HG03196 (cell line): ENCODE results near the gene NEK9.
"Not testable (repeated sequence)": the region's sequence is repeated elsewhere in the genome, so short reads cannot be mapped to it uniquely, and the experiment has no call there.

Source experiments
- ATAC-seq: cut with Tn5 transposase; IDR thresholded peaks from one replicate; pipeline ENCODE4 v1.9.1; 2021; ENCODE audit not compliant: unreplicated experiment

Gene NEK9

GRCh38 chr14:75147423-75148071, 20.7 kb upstream of the NEK9 start:
- no peak for ATAC-seq

DNA sequence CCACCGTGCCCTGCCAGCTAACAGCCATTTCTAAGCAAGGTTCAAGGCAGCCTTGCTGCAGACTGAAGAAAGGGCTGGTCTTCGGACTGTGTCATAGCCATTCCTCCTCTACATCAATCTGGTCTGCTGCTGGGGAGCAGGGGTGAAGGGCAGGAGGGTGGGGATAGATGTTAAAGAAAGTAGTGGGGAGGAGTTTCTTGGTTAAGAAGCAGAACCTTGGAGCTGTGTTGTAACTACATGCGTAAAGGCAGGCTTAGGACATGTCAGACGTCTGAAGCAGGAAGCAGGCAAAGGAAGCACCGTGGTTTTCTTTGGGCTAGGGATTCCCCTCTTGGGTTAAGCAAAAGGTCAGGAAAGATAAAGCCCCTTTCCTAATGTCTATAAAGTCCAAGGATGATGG, 18.1 kb upstream of the NEK9 start:
- no peak for ATAC-seq

DNA sequence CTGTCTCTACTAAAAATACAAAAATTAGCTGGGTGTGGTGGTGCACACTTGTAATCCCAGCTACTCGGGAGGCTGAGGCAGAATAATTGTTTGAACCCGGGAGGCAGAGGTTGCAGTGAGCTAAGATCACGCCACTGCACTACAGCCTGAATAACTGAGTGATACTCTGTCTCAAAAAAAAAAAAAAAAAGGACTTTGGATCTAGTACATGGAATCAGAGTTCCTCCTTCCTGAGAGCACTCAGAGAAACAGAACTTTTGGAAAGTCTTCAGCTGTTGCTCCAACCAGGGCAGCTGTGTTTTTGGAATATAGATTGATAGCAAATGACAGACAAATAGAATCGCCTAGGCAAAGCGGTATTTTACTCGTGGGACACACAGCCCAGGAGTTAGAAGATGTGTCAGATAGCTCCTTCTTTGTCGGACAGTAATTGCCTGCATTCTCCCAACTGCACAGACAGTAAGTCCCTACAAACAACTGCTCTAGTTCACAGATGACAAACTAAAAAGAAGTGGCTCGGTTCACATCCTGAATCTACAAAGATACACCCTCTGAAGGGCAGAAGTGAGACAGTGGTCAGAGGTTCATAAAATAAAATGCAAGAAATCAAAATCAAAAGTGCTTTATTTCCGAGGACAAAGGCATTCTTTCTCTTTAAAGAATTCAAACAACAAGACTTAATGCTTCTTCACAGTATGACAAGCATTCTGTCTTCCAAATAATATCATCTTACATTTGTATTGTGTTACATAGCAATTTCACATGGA, 17.1 kb upstream of the NEK9 start:
- no peak for ATAC-seq

GRCh38 chr14:75142494-75142893, 15.6 kb upstream of the NEK9 start:
- no peak for ATAC-seq

- ATAC-seq: no peak
These were observed 15.1 kb upstream of the NEK9 start for GRCh38 chr14:75141967-75142366.

- no peak for ATAC-seq
These were observed 14.2 kb upstream of the NEK9 start for GRCh38 chr14:75141062-75141461.

- ATAC-seq: no peak
These were observed 13.8 kb upstream of the NEK9 start for GRCh38 chr14:75140620-75141019.

DNA sequence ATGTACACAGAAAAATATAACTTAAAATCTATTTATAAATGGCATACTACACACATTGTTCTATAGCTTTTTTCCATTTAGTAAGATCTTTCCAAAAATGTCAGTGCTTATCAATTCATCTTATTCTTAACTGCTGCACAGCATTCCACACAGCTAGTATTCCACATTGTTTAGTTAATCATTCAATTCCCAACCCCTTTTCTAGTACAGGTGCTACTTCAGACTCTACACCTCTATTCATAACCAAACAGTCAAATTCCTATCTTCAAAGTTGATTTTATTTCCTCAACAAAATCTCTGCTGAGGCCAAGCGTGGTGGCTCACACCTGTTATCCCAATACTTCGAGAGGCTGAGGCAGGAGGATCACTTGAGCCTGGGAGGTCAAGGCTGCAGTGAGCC, 12.3 kb upstream of the NEK9 start:
- ATAC-seq: no peak

- ATAC-seq: no peak
These were observed 11.6 kb upstream of the NEK9 start for GRCh38 chr14:75138492-75138891.

- no peak for ATAC-seq
These were observed 7.8 kb upstream of the NEK9 start for GRCh38 chr14:75134644-75135043.

DNA sequence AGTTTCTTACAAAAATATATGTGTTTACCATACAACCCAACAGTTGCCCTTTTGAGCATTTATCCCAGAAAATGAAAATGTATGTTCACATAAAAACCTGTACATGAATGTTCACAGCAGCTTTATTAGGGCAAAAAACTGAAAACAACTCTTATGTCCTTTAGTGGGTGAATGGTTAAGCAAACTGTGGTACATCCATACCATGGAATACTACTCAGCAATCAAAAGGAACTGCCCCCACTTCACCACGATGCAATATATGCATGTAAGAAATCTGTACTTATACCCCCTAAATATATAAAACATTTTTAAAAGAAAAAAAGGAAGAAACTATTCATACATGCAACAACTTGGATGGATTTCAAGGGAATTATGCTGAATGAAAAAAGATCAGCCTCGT, 6.7 kb upstream of the NEK9 start:
- no peak for ATAC-seq

GRCh38 chr14:75132382-75133086, 5.7 kb upstream of the NEK9 start:
- ATAC-seq: no peak

DNA sequence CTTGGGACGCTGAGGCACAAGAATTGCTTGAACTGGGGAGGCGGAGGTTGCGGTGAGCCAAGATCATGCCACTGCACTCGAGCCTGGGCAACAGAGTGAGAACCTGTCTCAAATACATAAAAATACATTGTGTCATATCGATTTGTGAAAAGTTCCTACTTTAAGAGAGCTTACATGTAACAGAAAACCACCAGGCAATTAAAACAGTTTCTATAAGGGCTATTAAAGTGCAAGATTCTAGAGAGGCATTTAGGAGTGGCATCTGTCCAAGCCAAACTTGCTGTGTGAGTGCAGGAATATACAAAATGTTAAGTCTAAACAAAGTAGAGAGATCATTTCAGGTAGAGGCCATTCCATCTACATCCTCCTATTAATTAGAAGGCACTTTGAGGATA, 1.7 kb upstream of the NEK9 start:
- ATAC-seq: no peak

- no peak for ATAC-seq
These were observed 1.2 kb upstream of the NEK9 start for GRCh38 chr14:75127903-75128595.

DNA sequence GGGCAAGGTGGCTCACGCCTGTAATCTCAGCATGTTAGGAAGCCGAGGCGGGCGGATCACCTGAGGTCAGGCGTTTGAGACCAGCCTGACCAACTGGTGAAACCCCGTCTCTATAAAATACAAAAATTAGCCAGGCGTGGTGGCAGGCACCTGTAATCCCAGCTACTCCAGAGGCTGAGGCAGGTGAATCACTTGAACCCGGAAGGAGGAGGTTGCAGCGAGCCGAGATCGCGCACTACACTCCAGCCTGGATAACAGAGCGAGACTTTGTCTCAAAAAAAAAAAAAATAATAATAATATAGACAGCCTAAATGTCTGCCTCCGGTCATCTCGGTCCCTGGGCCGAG, 599 bp upstream of the NEK9 start:
- ATAC-seq: not testable (repeated sequence)

DNA sequence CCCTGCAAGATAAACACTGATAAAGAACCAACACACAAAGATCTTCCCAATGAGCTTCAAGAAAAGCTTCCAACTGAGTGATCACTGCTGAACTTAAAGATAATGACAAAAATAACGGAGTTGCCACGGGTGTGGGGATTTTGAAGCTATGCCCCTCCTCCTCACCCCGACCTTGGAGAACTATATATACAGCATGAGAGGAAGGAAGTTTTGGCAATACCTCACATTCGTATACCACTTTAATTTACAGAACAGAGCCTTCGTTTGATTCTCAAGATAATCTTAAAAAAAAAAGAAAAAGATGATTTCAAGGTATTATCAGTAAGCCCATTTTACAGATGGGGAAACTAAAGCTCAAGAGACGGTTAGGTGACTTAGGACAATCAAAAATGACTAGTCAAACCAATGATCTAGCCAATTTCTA, 715 bp downstream of the NEK9 start:
- no peak for ATAC-seq

- no peak for ATAC-seq
These were observed 1.2 kb downstream of the NEK9 start for GRCh38 chr14:75125617-75126016.

- no peak for ATAC-seq
These were observed 2.9 kb downstream of the NEK9 start for GRCh38 chr14:75123991-75124390.

- no peak for ATAC-seq
These were observed 5.3 kb downstream of the NEK9 start for GRCh38 chr14:75121552-75121951.

DNA sequence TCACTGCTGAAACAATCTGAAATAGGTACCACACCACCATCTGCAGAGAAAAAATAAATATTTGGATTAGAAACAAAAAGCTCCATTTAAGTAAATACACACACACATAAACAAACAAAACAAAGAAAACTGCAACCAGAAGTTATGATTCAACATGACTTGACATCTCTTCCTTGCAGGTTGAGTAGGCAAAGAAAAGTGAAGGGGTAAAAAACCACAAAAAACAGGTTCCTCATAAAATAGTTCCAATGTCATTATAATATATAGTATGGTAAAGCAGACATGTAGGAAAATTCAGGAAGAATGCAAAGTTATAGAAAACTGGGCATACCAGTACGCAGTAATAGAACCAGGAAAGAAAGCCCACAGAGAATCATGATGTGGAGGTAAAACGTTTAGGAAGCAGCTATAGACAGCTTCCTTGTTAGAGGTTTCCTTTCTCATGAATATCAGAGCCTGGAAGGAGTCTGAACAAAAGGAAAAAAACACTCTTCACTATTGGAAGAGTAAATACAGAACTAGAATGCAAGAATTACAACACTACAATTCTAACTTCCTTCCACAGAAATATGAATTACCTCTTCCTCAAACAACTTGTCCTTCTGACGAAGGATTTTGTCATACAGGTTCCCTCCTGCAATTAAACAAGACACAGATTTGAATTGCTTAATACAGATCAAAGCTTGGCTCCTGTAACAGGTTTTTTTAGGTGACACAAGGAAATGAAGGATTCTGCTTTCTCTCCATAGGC, 6.1 kb downstream of the NEK9 start:
- ATAC-seq: no peak

- no peak for ATAC-seq
These were observed 7.8 kb downstream of the NEK9 start for GRCh38 chr14:75119056-75119455.
